GM21528 (cell line): Measurements from ENCODE around the gene MAMLD1.

Source experiments
- ATAC-seq: cut with Tn5 transposase; IDR thresholded peaks from one replicate; pipeline ENCODE4 v1.9.1; 2021; ENCODE audit warnings: mild to moderate bottlenecking, moderate library complexity; ENCODE audit not compliant: unreplicated experiment, low FRiP score

MAMLD1 gene

GRCh38 chrX:150522494-150522893 lies 159.4 kb downstream of the MAMLD1 start:
- ATAC-seq = no peak

GRCh38 chrX:150525061-150525919 lies 162.2 kb downstream of the MAMLD1 start:
- ATAC-seq = no peak

- no peak for ATAC-seq
Observed at GRCh38 chrX:150526692-150527091, 163.6 kb downstream of the MAMLD1 start.

- ATAC-seq = no peak
Observed at GRCh38 chrX:150527108-150527507, 164.0 kb downstream of the MAMLD1 start.

GRCh38 chrX:150529587-150529986 lies 166.5 kb downstream of the MAMLD1 start:
- no peak for ATAC-seq

- no peak for ATAC-seq
Observed at GRCh38 chrX:150530821-150531220, 167.7 kb downstream of the MAMLD1 start.

- no peak for ATAC-seq
Observed at GRCh38 chrX:150531467-150531866, 168.3 kb downstream of the MAMLD1 start.

- no peak for ATAC-seq
Observed at GRCh38 chrX:150533863-150534262, 170.7 kb downstream of the MAMLD1 start.

GRCh38 chrX:150536455-150537116 lies 173.5 kb downstream of the MAMLD1 start:
- no peak for ATAC-seq

GRCh38 chrX:150537851-150538250 lies 174.7 kb downstream of the MAMLD1 start:
- ATAC-seq = no peak

- ATAC-seq = no peak
Observed at GRCh38 chrX:150540965-150541364, 177.8 kb downstream of the MAMLD1 start.

GRCh38 chrX:150542846-150543229 lies 179.7 kb downstream of the MAMLD1 start:
- ATAC-seq = peak; percentile 41

- ATAC-seq = peak; percentile 50
Observed at GRCh38 chrX:150543230-150544155, 180.4 kb downstream of the MAMLD1 start.

GRCh38 chrX:150544222-150544787 lies 181.2 kb downstream of the MAMLD1 start:
- no peak for ATAC-seq

- no peak for ATAC-seq
Observed at GRCh38 chrX:150544835-150545770, 182.0 kb downstream of the MAMLD1 start.

- no peak for ATAC-seq
Observed at GRCh38 chrX:150546711-150547153, 183.6 kb downstream of the MAMLD1 start.

GRCh38 chrX:150547375-150548115 lies 184.4 kb downstream of the MAMLD1 start:
- peak; percentile 61 for ATAC-seq

GRCh38 chrX:150548251-150548650 lies 185.1 kb downstream of the MAMLD1 start:
- ATAC-seq = no peak

GRCh38 chrX:150548684-150549083 lies 185.6 kb downstream of the MAMLD1 start:
- ATAC-seq = no peak
